ENCODE data around the gene IDH3B. TPM values are rescaled to one million over a fixed set of nuclear protein-coding genes. Genes with fewer than 3 reads are reported as not detected.

IDH3B gene
- total and polyA plus RNA-seq, 2 of the 8 experiments (the other 6 are each of a cell fraction or from before 2014, with no cell fraction given) = 110 to 167 TPM

DNA sequence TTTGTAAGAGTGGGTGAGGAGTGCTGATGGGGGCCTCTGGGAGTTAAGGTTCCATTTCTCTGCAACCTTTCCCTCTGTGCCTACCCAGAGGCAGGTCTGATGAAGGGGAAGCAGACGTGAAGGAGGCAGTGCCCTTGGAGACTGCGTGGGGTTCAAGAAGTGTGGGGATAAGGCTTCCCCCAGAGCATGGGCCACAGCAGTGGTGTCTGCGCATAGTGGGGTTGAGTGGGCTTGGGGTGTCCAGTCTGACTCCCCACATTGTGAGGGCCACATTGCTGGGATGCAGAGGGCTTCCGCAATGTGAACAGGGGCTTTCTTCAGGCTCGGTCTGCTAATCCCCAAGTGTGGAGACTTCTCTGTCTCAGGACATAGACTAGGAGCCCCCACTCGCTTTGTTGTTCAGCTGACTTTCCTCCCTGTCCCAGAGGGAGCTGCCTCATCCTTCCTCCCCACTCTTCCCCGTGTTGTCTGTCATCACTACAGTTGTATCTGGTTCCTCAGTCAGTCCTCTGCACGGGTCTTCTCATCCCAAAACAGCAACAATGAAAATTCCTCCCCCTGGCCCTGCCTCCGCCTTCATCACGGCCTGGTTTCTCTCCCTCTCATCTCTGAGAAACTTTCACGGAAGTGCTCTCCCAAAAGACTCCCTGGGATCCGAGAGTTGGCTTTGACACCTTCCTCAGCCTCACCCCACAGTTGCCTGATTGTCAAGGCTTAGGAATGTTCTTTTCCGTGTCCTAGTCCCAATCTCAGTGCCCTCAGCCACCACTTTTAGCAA is 31.4 kb upstream of the IDH3B start:
- no peak overlapping the region for H2BK20ac ChIP-seq (ENCODE audit: low read length)
- H4K5ac ChIP-seq (ENCODE audit: insufficient read length, low read depth, low read length) = no peak overlapping the region
- peak overlapping the region; percentile 81; the same call in 1 of the 2 replicates for H2BK15ac ChIP-seq (ENCODE audit: low read length)
- H4K8ac ChIP-seq (ENCODE audit: extremely low read depth, insufficient read depth, low read length) = no peak overlapping the region
- H3K27me3 ChIP-seq (replicated peaks in 1 of 4; ENCODE audit: control insufficient read depth in 3 of 4, extremely low read depth in 1 of 4, insufficient read depth in 3 of 4, low read length in 3 of 4) = peaks cover 43 to 82% (median 68%) of the 10 kb centered on the region in 4 experiments
- no peak overlapping the region for H3K4ac ChIP-seq (replicated peaks; ENCODE audit: insufficient read length, low read depth, low read length)
- no peak overlapping the region for H2AFZ ChIP-seq (ENCODE audit: low read length)
- ChIA-PET CTCF (ENCODE audit: partially characterized antibody) (interaction anchor here (1.0 to 9.2 kb wide), 6 partner anchors 10 to 106 kb away, joined by 3 to 151 read pairs (median 4); no protein-coding TSS in a partner anchor), POLR2A (ENCODE audit: partially characterized antibody) (interaction anchor here (0.7 to 2.8 kb wide), 2 partner anchors 55 to 584 kb away, joined by 3 to 8 read pairs; no protein-coding TSS in a partner anchor)
- no peak overlapping the region for H2BK120ac ChIP-seq (replicated peaks; ENCODE audit: low read depth, low read length)
- H3K79me1 ChIP-seq (ENCODE audit: low read depth, low read length) = no peaks in the 10 kb centered on the region
- H3K9me3 ChIP-seq (ENCODE audit: insufficient read depth in 2 of 2, low read depth in 1 of 2, low read length in 1 of 2) = no peaks in the 10 kb centered on the region
- peak overlapping the region; percentile 48; the same call in 1 of the 2 replicates for H3K18ac ChIP-seq (ENCODE audit: extremely low read depth, low read length)
- H3K23me2 ChIP-seq (ENCODE audit: low read depth, low read length) = peaks cover 3% of the 10 kb centered on the region; the same call in 1 of the 2 replicates
- DNase-seq (ENCODE audit: low read depth in 1 of 2, low spot score in 2 of 2) = peak in 1 of 2 experiments; percentile 38
- H3K56ac ChIP-seq (replicated peaks; ENCODE audit: insufficient read length, low read depth, low read length) = no peak overlapping the region
- H3K23ac ChIP-seq (ENCODE audit: insufficient read length) = no peak overlapping the region
- peaks cover 0 to 25% (median 15%) of the 10 kb centered on the region in 4 experiments; a peak in 6 of 7 replicates for H3K4me1 ChIP-seq (replicated peaks in 1 of 4; ENCODE audit: control insufficient read depth in 3 of 4, insufficient read depth in 4 of 4, low read length in 3 of 4)
- H3K36me3 ChIP-seq (ENCODE audit: control insufficient read depth in 2 of 4, insufficient read depth in 4 of 4, low read length in 3 of 4) = no peaks in the 10 kb centered on the region; a peak in 1 of 8 replicates
- no peak overlapping the region for H4K91ac ChIP-seq (replicated peaks; ENCODE audit: insufficient read length, low read length)
- H3K9ac ChIP-seq (replicated peaks in 1 of 4; ENCODE audit: extremely low read depth in 1 of 4, low read depth in 3 of 4, low read length in 3 of 4) = no peak overlapping the region
- H3K27ac ChIP-seq (ENCODE audit: low read depth, low read length) = no peak overlapping the region
- H2AK5ac ChIP-seq (ENCODE audit: low read depth, low read length) = peak overlapping the region; percentile 75; the same call in 1 of the 2 replicates
- H4K20me1 ChIP-seq (replicated peaks in 1 of 2; ENCODE audit: control insufficient read depth in 1 of 2, insufficient read depth in 2 of 2, low read length in 2 of 2) = peaks cover 5 to 9% of the 10 kb centered on the region in 2 experiments
- H3K79me2 ChIP-seq (ENCODE audit: control insufficient read depth in 1 of 2, insufficient read depth in 2 of 2, low read length in 2 of 2) = no peaks in the 10 kb centered on the region
- H3K14ac ChIP-seq (ENCODE audit: insufficient read length) = no peak overlapping the region
- no peak overlapping the region for H2BK5ac ChIP-seq (ENCODE audit: low read depth, low read length)
- no peak overlapping the region for H2BK12ac ChIP-seq (ENCODE audit: low read depth, low read length)
- TF ChIP-seq RNF2 (IDR thresholded peaks at IDR 0.05; ENCODE audit: borderline replicate concordance, low read depth, low read length, missing control alignments, poor library complexity, severe bottlenecking) = peak; percentile 20
- TF ChIP-seq KDM4A (IDR thresholded peaks at IDR 0.05; ENCODE audit: low read depth, low read length, severe bottlenecking) = no peak
- no peak for TF ChIP-seq NANOG (IDR thresholded peaks at IDR 0.05; ENCODE audit: insufficient read depth, low read depth, low read length, poor library complexity, severe bottlenecking)
- H3K4me3 ChIP-seq (ENCODE audit: extremely low read depth in 1 of 4, insufficient read depth in 2 of 4, low read depth in 3 of 4, low read length in 4 of 4) = peak overlapping the region in 1 of 4 experiments; percentile 55; a peak in 1 of 8 replicates
- H3K4me2 ChIP-seq (ENCODE audit: insufficient read depth in 1 of 2, low read depth in 2 of 2, low read length in 2 of 2) = no peak overlapping the region
- no peak for FAIRE-seq
- WGBS, 2 experiments (ENCODE audit: extremely low coverage in 1 of 2, insufficient coverage in 1 of 2, insufficient read length in 1 of 2, insufficient replicate concordance in 2 of 2, low coverage in 1 of 2, low lambda C conversion rate in 2 of 2, missing lambda C conversion rate in 1 of 2) = 59% methylated on average over 13 of the region's 13 CpGs; no CpG with 5 or more reads in 1 of the 2 experiments

Measured in H1 (cell line).